Activated CD8-positive, alpha-beta memory T cell treated with anti-CD3 and anti-CD28 coated beads, Interleukin-2, amount 50 U/mL, for 48 hours (primary cell): Measurements from ENCODE around the gene FNBP1.

Experiments used
- DNase-seq: peaks from one replicate; pipeline ENCODE4 v3.0.0-alpha.2; 2020

Gene FNBP1

DNA sequence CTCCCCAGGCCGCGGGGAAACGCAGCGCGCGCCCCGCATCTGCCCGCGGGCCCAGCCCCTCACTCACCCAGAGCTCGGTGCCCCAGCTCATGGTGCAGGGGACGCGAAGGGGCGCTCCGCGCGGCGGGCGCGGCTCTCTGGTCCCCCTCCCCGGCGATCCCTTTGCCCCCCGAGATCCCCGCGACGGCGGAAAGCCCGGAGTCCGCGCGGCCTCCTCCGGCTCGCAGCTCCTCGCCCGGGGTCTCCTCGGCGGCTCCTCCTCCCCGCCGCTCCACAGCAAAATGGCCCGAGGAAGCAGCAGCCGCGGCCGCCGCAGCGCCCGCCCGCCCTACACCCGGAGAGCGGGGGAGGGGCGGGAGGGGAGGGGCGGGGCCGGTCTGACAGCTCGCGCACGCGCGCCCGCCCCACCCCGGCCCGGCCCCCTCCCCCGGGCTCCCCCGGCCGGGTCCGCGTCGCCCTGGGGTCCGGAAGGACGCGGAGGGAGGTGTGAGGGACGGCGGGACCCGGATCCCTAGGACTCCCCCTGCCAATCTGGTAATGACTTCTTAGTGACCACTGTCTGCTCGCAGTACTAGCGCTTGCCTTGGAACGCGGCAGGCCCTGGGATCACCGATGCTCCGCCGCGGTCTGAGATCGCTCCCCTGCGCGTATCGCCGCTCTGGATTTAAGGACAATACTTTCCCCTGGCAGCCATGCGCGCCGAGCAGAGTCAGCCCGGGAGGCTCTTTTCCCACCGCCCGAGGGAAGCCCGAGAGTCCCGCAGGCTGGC is at the start of gene FNBP1:
FNBP1 (minus strand) TSS at position 305 of the 769 bp plus-strand sequence; CDS start at position 91, 214 bp downstream.
- DNase-seq = peak; percentile 87

DNA sequence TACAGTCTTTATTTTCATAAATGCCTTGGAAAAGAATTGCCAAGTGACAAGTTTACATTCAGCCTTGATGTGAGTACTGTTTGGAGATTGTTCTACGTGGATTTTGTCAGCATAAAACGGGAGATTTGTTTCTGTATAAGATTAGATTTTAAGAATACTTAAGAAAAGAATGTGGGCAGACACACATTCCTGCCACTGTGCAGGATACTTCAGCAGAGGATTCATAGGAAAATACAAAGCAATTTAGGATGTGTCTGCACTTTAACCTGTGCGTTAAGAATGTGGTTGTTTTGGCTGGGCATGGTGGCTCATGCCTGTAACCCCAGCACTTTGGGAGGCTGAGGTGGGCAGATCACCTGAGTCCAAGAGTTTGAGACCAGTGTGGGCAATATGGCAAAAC is 47.9 kb upstream of the FNBP1 start:
- no peak for DNase-seq

DNA sequence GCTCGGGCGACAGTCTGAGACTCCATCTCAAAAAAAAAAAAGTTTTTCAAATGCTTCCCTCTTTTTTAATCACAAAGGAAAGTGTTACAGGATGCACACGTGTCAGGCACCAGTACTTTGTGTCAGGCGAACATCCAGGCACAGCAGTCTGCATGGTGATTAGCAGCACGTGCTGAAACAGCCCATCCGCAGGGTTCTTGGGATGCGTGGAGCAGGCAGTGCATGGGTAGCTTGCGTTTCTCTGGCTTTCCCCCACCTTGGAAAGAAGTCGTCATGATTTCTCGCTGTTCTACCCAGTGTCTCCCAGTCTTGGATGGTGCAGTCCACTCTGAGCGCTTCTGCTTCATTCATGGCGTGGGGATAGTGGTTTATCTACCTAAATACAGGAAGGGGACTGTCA is 46.2 kb upstream of the FNBP1 start:
- no peak for DNase-seq

- DNase-seq = no peak
Observed at GRCh38 chr9:130088051-130088450, 45.1 kb upstream of the FNBP1 start.

- DNase-seq = no peak
Observed at GRCh38 chr9:130084337-130084736, 41.3 kb upstream of the FNBP1 start.

GRCh38 chr9:130078547-130078946 is 35.6 kb upstream of the FNBP1 start:
- DNase-seq = no peak

DNA sequence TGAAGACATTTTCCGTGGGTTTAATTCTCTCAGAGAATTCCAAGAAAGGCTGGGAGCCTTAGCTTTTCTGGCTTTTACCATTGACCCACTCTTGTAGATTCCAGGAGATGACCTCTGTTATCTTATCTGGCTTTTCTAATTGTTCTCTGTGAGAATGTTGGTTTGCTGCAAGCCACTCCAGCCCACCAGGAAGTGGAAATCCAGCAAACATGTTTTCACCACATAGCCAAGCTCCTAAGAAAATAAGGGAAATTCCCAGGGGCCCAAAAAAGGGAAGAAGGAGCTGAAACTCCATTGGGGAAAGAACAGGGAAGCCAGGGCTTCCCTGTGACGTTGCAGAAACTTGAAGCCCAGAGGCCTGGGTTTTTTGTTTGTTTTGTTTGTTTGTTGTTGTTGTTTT is 30.4 kb upstream of the FNBP1 start:
- DNase-seq = no peak

GRCh38 chr9:130072515-130073235 is 29.7 kb upstream of the FNBP1 start:
- DNase-seq = no peak

DNA sequence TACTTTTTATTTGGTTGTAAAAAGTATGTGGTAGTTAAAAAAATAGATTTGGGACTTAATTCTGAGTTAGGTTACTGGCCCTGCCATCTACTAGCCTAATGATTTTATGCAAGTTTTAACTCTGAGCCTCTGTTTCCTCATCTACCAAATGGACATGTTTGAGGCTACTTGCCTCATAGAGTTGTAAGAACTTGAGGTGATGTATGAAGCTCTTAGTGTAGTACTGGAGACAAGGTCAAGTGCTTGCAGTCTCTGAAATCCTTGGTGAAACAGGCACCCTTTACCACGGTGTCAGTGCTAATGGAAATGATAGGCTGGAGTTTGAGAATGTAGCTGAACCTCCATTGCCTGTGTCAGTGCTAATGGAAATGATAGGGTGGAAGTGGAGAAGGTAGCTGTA is 26.1 kb upstream of the FNBP1 start:
- no peak for DNase-seq

DNA sequence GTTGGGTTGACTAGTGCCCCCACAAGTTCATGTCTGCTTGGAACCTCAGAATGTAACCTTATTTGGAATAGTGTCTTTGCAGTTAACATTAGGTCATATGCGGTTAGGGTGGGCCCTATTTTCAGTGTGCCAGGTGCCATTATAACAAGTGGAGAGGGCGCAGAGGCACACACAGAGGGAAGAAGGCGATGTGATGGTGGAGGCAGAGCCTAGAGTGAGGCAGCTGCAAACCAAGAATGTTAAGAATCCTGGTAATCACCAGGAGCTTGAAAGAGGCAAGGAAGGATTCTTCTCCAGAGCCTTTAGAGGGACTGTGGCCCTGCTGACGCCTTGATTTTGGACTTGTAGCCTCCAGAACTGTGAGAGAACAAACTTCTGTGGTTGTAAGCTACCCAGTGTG is 21.6 kb upstream of the FNBP1 start:
- no peak for DNase-seq

- no peak for DNase-seq
Observed at GRCh38 chr9:130062750-130063149, 19.8 kb upstream of the FNBP1 start.

GRCh38 chr9:130060296-130060695 is 17.3 kb upstream of the FNBP1 start:
- no peak for DNase-seq

- no peak for DNase-seq
Observed at GRCh38 chr9:130058887-130059286, 15.9 kb upstream of the FNBP1 start.

DNA sequence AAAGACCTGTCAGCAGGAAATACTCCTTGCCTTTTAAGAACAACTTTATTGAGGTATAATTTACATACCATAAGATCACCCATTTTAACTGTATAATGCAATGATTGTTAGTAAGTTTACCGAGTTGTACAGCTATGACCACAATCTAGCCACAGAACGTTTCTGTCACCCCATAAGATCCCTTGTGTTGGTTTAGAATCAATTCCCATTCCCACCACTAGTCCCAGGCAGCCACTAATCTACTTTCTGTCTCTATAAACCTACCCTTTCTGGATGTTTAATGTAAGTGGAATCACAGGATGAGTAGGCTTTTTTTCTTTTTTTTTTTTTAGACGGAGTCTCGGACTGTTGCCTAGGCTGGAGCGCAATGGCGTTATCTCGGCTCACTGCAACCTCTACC is 15.2 kb upstream of the FNBP1 start:
- no peak for DNase-seq

DNA sequence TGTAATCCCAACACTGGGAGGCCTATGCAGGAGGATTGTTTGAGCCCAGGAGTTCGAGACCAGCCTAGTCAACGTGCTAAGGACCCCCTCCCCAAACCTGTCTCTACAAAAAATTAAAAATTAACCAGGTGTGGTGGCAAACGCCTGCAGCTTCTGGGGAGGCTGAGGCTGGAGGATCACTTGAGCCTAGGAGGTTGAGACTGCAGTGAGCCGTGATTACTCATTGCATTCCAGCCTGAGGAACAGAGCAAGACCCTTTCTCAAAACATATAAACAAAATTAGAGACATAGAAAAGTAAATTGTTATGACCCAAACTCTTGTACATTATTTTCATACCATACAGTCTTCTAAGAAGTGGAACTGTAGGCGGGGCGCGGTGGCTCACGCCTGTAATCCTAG is 11.8 kb upstream of the FNBP1 start:
- no peak for DNase-seq

DNA sequence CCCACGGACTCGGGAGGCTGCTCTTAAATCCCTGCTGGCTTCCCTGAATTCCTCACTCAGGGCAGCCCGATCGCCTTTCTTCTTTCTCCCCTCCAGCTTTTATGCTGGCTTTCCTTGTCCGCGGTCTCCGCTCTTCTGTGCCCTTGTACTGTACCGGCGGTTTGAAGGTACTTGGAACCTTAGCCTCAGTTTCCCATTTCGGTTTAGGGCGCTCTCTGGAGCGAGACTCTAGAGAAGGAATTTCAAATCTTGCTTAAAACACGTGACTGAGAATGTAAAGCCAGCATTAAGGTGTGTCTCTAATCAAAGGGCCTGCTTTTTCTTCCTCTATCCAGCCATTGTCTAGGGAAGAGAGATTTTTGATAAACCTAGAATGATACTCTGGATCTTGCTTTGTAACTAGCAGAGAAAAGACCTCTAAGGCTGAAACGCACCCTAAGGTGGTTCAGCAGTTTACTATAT is 11.4 kb upstream of the FNBP1 start:
- no peak for DNase-seq

- DNase-seq = peak; percentile 91
Observed at GRCh38 chr9:130053504-130054324, 10.7 kb upstream of the FNBP1 start, which contains the start of gene GPR107. Gene GPR107, plus strand, starts transcription at chr9:130053906. Its CDS starts 27 bp downstream, at chr9:130053933.

- DNase-seq = no peak
Observed at GRCh38 chr9:130053109-130053503, 10.1 kb upstream of the FNBP1 start.

- no peak for DNase-seq
Observed at GRCh38 chr9:130051855-130052254, 8.9 kb upstream of the FNBP1 start.

- DNase-seq = no peak
Observed at GRCh38 chr9:130050462-130050861, 7.5 kb upstream of the FNBP1 start.

DNA sequence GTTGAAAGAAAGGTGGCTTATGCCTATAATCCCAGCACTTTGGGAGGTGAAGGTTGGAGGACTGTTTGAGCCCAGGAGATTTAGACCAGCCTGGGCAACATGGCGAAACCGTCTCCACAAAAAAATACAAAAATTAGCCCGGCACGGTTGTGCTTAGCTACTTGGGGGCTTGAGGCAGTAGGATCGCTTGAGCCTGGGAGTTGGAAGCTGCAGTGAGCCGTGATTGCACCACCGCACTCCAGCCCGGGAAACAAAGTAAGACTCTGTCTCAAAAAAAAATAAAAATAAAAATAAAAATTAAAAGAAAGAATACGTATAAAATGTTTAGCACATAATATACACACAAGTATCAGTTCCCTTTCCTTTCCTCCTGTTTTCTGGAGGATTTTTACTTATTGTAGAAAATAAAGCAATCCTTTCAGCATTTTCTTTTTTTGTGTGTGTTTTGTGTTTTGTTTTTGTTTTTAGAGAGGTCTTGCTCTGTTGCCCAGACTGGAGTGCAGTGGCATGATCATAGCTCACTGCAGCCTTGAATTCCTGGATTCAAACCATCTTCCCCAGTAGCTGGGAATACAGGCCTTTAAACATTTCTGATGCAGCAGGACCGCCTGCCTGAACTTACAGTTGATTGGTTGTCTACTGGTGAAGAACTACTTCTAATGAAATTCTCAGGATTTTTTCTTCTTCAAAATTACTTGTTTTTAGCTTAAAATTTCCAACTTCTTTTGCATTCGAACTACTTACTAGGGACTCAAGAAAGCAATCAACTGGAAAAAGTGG is 6.6 kb upstream of the FNBP1 start:
- no peak for DNase-seq

- DNase-seq = no peak
Observed at GRCh38 chr9:130045725-130046450, 2.9 kb upstream of the FNBP1 start.
